Cerebellar cortex (tissue), 1 donor: ENCODE data around the gene VPS33B.

Experiments
- DNase-seq: peaks from one replicate; pipeline ENCODE4 v3.0.0-alpha.2; 2015; ENCODE audit warnings: low spot score

Gene VPS33B

DNA sequence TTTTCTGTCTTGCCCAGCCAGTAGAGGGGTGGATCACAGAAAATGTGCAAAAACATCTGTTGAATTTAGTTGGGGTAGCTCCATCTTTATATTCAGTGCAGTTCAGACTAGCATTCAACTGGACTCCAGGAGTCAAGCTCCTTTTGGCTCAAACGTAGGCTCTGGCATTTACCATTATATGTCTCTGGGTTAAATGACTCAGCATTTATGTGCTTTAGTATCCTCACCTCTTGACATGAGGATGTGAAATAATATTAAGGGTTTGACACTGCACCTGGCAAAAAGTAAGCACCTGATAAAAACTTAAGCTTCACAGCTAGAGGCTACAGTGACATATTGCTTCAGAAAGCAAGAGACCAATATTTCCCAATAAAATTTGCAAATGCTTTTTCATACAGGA is 42.8 kb downstream of the VPS33B start:
- no peak for DNase-seq

DNA sequence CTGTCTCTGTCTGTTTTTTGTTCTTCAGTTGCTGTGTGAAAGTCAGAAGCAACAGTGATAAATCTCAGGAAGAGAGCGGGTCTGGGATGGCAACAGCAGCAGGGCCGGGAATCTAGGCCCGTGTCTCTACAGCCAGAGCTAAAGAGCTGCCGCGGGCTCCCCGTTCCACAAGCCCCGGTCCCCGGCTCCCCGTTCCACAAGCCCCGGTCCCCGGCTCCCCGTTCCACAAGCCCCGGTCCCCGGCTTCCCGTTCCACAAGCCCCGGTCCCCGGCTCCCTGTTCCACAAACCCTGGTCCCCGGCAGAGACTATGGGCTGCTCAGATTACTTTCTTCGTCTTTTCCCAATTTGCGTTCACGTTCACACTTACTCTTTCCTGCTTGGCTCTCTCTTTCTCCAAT is 48.2 kb downstream of the VPS33B start:
- no peak for DNase-seq

DNA sequence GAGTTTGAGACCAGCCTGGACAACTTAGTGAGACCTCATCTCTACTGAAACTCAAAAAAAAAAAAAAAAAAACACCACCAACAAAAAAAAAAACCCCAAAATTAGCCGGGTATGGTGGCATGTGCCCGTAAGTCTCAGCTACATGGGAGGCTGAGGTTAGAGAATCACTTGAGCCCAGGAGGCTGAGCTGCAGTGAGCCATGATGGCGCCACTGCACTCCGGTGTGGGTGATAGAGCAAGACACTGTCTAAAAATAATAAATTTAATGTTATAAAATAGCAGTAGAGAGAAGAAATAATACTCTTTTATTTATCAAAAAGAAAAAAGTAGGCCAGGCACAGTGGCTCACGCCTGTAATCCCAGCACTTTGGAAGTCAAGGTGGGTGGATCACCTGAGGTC is 50.3 kb downstream of the VPS33B start:
- DNase-seq, result no peak

DNA sequence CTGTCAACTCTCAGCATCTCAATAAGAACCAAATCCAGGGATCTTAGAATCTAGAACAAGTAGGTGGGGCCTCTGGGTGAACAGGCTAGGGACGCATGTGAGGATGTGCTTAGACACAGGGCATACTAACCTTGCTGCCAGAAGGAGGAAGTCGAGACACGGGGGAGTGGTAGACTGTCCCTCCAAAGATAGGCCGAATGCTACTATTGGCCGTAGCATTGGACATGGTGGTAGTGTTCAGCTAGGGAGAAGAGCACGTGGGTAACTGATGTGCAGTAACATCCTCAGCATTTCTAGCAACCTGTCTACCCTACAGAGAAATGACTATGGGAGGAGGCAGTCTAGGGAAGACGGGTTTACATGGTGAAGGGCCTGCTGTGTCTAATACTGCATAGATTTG is 52.1 kb downstream of the VPS33B start:
- DNase-seq, result no peak

DNA sequence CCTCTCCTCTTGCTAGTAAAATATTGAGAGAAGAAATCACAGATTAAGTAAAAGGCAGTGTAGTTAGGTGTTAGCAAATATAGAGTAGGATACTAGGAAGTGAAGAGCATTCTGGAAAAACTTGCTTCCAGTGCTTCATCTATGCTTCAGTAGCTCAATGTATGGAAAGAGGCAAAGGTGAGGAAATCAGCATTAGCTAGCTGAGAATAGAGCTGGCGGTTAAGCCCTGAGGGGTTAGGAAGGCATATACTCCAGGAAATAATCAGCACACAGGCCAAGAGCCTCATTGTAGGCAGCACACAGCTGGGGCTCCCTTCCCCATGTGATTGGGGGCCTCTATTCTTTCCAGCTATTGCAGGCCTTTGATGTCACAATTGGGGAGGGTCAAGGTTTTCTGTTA is 54.0 kb downstream of the VPS33B start:
- DNase-seq, result no peak

DNA sequence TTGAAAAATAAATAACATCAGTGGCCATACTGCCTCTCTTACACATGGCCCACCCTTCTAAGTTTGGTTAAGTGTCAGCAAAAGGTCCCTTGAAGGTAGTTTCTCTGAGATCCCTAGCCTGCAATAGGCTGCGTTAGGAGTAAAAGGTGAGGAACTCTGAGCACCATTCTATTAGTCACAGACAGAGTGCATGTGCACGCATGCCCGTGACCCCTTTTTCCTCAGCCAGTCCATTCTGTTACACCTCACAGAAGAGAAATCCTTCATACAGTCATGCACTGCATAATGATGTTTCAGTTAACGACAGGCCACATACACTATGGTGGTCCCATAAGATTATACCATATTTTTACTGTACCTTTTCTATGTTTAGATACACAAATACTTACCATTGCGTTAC is 55.2 kb downstream of the VPS33B start:
- DNase-seq, result no peak

DNA sequence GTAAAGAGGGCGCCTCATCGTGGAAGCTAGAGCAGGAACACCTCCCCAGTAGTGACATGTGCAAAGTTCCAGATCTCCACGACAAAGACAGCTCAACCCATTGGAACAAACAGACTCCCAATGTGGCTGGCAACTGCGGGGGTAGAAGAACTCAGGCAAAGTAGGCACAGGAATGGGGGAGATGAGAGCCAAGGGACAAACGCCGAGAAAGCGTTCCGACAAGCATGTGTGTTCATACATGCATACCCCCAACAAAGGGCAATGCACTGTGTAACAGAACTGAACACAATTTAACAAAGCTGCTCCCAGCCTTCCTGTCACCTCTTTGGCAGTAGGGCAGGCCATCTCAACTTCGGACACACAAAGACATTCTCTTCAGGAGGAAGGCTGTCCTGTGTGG is 56.1 kb downstream of the VPS33B start:
- no peak for DNase-seq

DNA sequence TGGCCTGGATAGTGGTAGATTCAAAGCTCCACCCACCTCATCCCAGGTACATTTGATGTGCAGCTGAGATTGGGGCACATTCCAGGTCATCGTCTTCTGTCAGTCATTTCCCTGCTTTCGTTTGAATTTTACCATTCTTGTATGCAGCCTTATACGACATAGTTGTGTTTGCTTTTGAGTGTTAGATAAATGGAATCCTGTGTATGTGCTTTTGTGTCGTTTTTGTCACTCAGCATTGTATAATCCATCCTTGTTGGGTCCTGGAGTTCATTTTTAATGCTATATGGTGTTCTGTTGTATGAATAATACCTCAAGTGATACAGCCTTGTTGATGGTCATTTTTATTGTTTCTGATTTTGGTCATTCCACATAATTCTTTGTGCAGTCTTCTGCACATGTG is 60.4 kb downstream of the VPS33B start:
- no peak for DNase-seq

DNA sequence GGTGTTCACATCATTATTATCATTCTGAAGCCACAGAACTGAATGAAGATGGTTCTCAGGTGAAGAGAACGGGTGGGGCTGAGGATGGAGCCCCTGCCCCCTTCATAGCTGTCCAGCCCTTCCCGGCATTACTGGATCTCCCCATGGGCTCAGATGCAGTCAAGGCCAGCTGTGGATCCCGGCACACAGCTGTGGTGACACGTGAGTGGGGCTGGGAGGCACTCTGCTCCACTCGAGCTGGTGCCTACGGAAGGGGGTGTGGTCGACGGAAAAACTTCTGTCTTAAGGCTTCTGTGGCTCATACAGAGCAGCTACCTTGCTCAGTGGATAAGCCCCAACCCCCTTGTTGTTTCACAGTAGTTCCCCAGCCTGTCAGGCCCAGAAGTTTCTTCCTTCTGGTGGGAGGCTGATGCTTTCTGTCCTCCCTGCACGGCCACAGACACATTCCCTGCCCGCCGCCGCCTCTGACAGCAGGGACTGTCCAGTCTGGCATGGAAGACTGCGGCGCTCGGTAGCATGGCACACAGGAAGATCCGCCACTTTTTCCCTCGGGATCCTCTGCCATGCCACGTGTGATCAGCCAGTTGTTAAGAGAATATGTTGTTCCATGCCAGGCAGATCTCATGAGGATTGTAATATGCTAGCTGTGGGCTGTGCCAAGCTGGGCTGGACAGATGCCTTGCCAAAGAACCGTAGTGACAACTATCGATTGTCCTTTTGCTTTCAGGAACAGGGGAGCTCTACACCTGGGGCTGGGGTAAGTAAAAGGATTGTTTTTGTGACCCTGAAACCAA is 61.9 kb downstream of the VPS33B start:
- peak; percentile 16 for DNase-seq

DNA sequence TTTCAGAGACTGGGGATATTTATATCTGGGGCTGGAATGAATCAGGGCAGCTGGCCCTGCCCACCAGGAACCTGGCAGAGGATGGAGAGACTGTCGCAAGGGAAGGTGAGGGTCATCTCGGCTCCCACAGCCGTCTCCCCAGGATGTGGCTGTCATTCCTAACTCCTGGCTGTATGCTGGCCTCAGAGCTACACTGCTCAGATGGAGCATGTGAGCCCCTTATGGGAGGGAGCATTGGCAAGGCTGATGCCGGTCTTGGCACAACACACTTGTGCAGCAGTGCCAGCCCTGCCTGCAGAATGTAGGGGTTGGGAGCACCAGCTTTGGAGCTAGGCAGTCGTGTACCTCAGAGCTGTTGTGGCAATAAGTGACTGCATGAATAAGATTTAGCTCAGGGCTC is 62.5 kb downstream of the VPS33B start:
- peak; percentile 89 for DNase-seq

DNA sequence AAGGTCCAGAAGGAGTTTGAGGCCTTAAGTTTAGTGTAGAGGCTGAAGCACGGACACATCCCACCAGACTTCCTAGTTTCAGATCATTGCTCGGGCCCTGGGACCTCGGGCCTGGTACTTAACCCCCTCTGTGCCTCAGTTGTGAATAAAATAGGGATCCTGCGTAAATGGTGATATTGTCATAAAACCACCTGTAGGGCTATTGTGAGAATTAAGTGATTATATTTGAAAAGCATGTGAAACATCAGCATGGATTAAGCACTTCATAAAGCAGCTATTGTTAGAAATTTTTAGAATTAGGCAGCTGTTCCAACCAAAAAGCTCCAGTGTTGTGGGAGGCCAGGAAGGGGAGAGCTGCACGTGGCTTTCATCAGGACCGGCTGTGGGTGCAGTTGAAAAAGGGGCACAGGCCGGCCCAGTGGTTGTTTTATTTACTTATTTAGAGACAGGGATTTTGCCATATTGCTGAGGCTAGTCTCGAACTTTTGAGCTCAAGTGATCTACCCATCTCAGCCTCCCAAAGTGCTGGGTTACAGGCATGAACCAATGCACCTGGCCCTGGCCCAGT is 63.3 kb downstream of the VPS33B start:
- DNase-seq, result no peak

DNA sequence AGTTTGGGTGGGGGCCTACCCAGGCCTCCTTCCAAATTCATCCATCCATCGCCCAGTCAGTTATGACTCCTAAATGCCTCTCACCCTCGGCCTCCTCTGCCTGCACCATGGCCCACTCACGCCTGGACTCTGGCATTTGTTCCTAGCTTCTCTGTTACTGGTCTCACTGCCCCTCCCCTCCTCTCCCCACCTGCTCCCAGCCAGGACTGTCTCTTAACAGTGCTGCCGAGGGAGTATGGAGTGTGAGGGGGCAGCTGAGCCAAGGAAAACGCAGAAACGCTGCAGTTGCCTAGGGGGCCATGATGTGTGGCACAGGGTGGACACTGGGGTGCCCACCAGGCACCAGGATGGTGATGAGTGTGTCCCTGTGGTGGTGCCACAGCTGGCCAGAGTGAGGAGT is 64.6 kb downstream of the VPS33B start:
- peak; percentile 57 for DNase-seq

DNA sequence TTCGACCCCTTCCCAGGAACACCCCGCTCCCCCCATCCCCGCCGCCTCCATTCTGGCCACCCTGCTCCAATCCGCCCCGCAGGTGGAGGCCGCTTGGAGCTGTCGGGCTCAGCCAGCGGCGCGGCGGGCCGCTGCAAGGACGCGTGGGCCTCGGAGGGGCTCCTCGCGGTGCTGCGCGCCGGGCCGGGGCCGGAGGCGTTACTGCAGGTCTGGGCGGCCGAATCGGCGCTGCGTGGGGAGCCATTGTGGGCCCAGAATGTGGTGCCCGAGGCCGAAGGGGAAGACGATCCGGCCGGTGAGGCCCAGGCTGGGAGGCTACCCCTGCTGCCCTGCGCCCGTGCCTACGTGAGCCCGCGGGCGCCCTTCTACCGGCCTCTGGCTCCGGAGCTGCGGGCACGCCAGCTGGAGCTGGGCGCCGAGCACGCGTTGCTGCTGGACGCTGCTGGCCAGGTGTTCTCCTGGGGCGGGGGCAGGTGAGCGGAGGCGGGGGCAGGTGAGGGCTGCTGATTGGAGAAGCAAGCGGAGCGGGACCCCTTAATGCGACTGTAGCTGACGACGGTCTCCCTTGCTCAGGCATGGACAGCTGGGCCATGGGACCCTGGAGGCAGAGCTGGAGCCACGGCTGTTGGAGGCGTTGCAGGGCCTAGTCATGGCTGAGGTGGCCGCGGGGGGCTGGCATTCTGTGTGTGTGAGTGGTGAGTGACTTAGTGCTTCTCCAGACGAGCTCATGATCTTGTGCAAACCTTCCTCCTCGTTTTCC is 65.2 kb downstream of the VPS33B start:
- peak; percentile 47 for DNase-seq

DNA sequence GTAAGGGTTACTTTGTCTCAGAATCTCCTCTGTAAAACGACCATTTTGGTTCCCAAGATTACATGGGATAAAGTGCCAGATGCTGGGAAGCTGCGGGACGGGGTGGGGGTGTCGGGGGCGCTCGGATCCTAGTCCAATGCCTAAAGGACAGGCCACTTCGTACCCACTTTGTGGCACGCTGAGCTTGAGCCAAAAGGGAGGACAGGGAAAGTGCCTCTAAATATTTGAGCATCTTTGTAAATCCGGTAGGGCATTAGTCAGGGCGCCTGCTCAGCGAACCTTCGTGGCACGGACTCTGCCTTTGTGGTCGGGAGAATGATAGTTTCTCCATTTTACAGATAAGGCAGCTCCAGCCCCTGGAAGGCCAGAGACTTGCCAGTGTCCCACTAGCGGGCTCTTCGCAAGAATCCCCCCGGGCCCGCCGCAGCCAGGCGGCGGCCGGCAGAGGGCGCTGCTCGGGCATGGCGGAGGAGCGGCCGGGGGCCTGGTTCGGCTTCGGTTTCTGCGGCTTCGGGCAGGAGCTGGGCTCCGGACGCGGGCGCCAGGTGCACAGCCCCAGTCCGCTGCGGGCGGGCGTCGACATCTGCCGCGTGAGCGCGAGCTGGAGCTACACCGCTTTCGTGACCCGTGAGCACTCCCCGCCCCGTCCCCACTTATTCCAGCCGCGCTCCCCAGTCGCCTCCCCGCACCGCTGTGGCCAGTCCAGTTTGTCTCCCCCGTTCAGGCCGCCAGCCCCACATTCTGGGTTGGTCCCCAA is 65.9 kb downstream of the VPS33B start:
- DNase-seq, result peak; percentile 68

DNA sequence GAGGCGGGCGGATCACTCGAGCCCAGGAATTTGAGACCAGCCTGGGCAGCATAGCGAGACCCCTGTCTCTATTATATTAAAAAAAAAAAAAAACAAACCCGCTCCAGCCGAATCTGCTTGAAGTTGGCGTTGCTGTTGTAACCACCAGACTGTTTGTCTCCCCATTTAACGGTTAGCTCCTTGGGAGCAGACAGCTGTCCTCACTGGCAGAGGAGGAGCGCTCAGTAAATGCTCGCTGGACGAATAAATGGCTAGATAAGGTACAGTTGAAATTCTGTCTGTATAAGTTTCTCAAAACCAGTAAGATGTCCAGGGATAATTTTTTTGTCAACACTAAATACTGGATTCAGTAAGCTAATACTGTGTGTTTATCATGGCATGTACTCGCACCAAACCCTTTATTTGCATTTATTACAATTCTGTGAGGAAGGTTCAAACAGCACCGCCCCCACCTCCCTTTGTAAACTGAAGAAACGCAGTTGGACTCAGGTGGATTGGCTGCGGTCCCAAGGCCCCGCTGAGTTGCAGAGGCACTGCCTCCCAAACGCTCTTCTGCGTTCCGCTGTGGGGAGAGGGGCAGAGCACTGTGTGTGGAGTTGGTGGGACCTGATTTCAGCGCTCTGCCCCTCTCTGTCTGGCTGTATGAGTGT is 66.6 kb downstream of the VPS33B start:
- no peak for DNase-seq

DNA sequence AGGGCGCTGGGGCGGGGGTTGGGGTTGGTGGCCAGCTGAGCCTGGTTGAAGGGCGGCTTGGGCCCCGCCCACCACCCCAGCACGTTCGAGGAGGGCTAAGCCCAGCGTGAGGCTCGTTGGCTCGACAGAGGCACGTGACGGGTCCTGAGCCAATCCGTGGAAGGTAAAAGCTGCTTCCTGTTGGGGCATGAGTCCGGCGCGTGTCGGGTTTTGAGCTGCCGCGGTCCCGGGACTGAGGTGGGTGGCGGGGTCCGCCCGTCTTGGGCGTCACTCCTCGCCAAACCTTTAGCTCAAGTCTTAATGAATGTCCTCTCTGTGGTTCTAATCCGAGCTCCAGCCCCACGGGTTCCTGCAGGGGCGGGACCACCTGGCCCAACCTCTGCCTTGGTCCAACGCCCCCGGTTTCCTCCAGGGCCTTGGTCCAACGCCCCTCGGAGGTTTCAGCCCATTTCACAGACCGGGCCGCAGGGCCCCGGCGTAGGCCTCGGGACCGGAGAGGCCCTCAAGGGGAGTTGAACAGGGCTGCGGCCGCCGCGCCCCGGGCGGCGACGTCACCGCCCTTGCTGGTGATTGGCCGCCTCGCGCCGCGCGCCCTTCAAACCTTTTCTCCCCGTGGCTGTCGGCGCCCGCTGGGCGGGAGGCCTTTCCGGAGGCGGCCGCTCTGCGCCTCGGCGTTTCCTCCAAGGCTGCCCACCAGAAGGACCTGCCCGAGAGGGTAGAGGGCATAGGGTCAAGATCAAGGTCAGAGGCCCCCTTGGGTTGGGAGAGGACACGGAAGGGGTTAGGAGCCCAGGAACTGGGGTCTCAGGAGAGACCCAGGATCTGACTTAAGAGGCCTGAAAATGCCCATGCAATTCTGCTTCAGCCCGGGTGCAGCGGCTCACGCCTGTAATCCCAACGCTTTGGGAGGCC is 67.4 kb downstream of the VPS33B start, which contains the start of gene RCCD1:
RCCD1 (plus strand) TSS at position 173 of the 912 bp plus-strand sequence. CDS start 1,851 bp downstream, outside the sequence.
- DNase-seq, result peak; percentile 88

DNA sequence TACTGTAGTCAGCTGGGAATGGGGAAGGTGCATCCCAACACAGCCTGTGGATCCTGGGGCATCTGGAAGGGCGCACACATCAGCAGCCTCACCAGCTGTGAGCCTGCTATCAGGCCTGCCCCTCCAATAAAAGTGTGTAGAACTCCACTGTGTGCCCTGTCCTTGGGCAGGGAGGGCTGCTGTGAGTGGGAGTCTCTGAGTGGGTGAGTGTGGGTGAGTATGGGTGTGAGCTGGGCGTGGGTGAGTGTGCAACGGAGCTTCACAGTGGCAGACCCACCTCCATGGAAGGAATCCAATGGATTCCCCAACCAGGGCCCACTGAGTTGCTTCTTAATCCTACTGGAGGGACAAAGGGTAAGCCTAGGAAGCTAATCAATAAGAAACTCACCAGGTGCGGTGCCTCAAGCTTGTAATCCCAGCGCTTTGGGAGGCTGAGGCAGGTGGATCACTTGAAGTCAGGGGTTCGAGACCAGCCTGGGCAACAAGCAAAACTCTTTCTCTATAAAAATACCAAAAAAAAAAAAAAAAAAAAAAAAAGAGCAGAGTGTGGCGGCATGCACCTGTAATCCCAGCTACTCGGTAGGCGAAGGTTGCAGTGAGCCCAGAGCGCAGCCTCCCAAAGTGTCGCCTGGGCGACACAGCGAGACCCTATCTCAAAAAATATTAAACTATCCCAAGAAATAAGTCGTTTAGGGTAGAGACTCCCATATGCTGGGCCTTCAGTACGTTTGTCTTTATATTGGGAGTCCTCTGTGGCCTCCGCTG is 68.3 kb downstream of the VPS33B start:
- no peak for DNase-seq

DNA sequence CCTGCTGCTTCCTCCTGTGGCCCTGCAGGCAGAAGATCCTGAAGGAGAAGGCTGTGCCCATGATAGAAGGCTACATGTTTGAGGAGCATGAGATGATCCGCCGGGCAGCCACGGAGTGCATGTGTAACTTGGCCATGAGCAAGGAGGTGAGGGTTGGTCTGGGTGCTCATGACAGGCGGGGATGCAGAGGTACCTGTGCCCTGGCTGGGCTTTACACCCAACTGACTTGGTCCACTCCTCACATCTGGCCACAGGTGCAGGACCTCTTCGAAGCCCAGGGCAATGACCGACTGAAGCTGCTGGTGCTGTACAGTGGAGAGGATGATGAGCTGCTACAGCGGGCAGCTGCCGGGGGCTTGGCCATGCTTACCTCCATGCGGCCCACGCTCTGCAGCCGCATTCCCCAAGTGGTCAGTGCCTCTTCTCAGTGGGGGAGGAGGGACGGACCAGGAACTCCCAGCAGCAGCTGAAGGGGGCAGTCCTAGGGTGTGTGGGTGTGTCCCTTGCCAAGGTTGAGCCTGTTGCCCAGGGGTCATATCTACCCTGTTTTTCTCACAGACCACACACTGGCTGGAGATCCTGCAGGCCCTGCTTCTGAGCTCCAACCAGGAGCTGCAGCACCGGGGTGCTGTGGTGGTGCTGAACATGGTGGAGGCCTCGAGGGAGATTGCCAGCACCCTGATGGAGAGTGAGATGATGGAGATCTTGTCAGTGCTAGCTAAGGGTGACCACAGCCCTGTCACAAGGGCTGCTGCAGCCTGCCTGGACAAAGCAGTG is 69.3 kb downstream of the VPS33B start:
- DNase-seq, result no peak

DNA sequence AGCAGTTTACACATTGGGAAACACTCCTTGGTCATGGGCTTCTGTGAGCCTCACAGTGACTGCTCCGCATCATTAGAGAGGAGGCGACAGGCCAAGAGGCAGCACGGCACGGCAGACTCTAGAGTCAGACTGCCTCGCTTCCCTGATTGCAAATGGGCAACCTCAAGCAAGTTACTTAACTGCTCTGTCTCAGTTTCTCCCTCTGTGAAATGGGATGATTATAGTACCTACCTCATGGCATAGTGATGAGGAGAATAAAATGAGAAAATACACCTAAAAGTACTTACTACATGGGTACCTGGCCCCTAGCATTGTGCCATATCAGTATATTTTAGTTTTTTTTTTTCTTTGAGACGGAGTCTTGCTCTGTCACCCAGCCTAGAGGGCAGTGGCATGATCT is 71.7 kb downstream of the VPS33B start:
- DNase-seq, result no peak
